Measurements from ENCODE around the gene CASP3. TPM values are rescaled to one million over a fixed set of nuclear protein-coding genes. Genes with fewer than 3 reads are reported as not detected.

Gene CASP3
- total RNA-seq, 1 experiment from 2014 or later, result 11.4 TPM

GRCh38 chr4:184688447-184688846 is 39.2 kb upstream of the CASP3 start:
- H3K79me2 ChIP-seq (ENCODE audit: insufficient read depth, low read length), result no peaks in the 10 kb centered on the region
- peak overlapping the region; percentile 11; the same call in 1 of the 2 replicates for H3K27ac ChIP-seq (ENCODE audit: low read depth, low read length)
- intact Hi-C loops (cut with micrococcal nuclease), result no loop called here
- CTCF ChIA-PET, result no interaction called here
- RAD21 ChIA-PET (ENCODE audit: low non-redundant PET in 1 of 2, low total read pairs in 2 of 2, uncharacterized antibody in 2 of 2, unreplicated experiment in 2 of 2), result no interaction called here
- H3K9me2 ChIP-seq (ENCODE audit: insufficient read depth), result no peaks in the 10 kb centered on the region
- H3K4me2 ChIP-seq (ENCODE audit: low read length), result peak overlapping the region; percentile 63
- POLR2A ChIA-PET, result no interaction called here
- H3K4me1 ChIP-seq (ENCODE audit: control insufficient read depth in 1 of 2, insufficient read depth in 2 of 2, low read length in 2 of 2), result peaks cover 3 to 17% of the 10 kb centered on the region in 2 experiments; a peak in 2 of 4 replicates
- no TSS peak for BruUV-seq (replicated peaks)
- DNase-seq (ENCODE audit: low read depth, low spot score), result peak; percentile 54
- no peaks in the 10 kb centered on the region for H3K36me3 ChIP-seq (ENCODE audit: control insufficient read depth in 1 of 2, insufficient read depth in 2 of 2, low read length in 2 of 2)
- no peaks in the 10 kb centered on the region for H4K20me1 ChIP-seq (ENCODE audit: insufficient read depth)
- no peaks in the 10 kb centered on the region for H3K27me3 ChIP-seq (ENCODE audit: insufficient read depth, low read length)
- no peak overlapping the region for H2AFZ ChIP-seq (ENCODE audit: low read depth, low read length, poor library complexity, severe bottlenecking)
- peak; percentile 93 for ATAC-seq
- H3K4me3 ChIP-seq (replicated peaks in 1 of 2; ENCODE audit: low read depth in 1 of 2, low read length in 2 of 2), result peak overlapping the region in 1 of 2 experiments; percentile 26; a peak in 1 of 4 replicates
- H3K9ac ChIP-seq (ENCODE audit: low read length), result peak overlapping the region; percentile 51
- H3K9me3 ChIP-seq (ENCODE audit: control insufficient read depth in 1 of 2, insufficient read depth in 1 of 2, low read depth in 1 of 2, low read length in 2 of 2), result no peaks in the 10 kb centered on the region
- TF ChIP-seq SP1 (IDR thresholded peaks at IDR 0.05; ENCODE audit: low read depth) (peak; percentile 77), JUND (IDR thresholded peaks at IDR 0.05) (peak; percentile 81), YY1 (IDR thresholded peaks at IDR 0.05; ENCODE audit: extremely low read depth, insufficient replicate concordance, low read depth, low read length) (no peak), EGR1 (IDR thresholded peaks at IDR 0.05; ENCODE audit: low read depth) (no peak), CEBPB (IDR thresholded peaks at IDR 0.05; ENCODE audit: low read depth) (peak; percentile 66; the same call in 1 of the 2 replicates), ZNF274 (IDR thresholded peaks at IDR 0.05; ENCODE audit: low read depth, low read length) (no peak), ZFX (IDR thresholded peaks at IDR 0.05) (no peak), CBX3 (IDR thresholded peaks at IDR 0.05; ENCODE audit: low read depth) (peak; percentile 52; the same call in 1 of the 2 replicates), TCF7L2 (IDR thresholded peaks at IDR 0.05; ENCODE audit: borderline replicate concordance, extremely low read depth, insufficient read depth, insufficient read length) (no peak), SRF (IDR thresholded peaks at IDR 0.05; ENCODE audit: low read depth) (peak; percentile 69), FOSL1 (IDR thresholded peaks at IDR 0.05; ENCODE audit: low read depth) (peak; percentile 81), EZH2phosphoT487 (IDR thresholded peaks at IDR 0.05; ENCODE audit: borderline replicate concordance) (no peak), ATF3 (IDR thresholded peaks at IDR 0.05) (no peak), POLR2AphosphoS5 (IDR thresholded peaks at IDR 0.05; ENCODE audit: low read depth, low read length) (peak; percentile 38; the same call in 1 of the 2 replicates), POLR2A (IDR thresholded peaks at IDR 0.05; ENCODE audit: borderline replicate concordance, extremely low read depth, insufficient read depth, insufficient read length) (no peak), EZH2 (IDR thresholded peaks at IDR 0.05) (no peak), RAD21 (IDR thresholded peaks at IDR 0.05; ENCODE audit: low read depth) (no peak), SIN3A (IDR thresholded peaks at IDR 0.05; ENCODE audit: low read depth) (peak; percentile 71), ELF1 (IDR thresholded peaks at IDR 0.05; ENCODE audit: borderline replicate concordance, low read depth) (peak; percentile 30; the same call in 1 of the 2 replicates)
- TF ChIP-seq, protein P1, sequence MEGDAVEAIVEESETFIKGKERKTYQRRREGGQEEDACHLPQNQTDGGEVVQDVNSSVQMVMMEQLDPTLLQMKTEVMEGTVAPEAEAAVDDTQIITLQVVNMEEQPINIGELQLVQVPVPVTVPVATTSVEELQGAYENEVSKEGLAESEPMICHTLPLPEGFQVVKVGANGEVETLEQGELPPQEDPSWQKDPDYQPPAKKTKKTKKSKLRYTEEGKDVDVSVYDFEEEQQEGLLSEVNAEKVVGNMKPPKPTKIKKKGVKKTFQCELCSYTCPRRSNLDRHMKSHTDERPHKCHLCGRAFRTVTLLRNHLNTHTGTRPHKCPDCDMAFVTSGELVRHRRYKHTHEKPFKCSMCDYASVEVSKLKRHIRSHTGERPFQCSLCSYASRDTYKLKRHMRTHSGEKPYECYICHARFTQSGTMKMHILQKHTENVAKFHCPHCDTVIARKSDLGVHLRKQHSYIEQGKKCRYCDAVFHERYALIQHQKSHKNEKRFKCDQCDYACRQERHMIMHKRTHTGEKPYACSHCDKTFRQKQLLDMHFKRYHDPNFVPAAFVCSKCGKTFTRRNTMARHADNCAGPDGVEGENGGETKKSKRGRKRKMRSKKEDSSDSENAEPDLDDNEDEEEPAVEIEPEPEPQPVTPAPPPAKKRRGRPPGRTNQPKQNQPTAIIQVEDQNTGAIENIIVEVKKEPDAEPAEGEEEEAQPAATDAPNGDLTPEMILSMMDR (IDR thresholded peaks at IDR 0.05 in 2 of 3, conservative IDR thresholded peaks at IDR 0.05 in 1 of 3; ENCODE audit: borderline replicate concordance in 1 of 3, insufficient read depth in 1 of 3, low read depth in 2 of 3, low read length in 2 of 3), result no peak
- TF ChIP-seq, protein P2, sequence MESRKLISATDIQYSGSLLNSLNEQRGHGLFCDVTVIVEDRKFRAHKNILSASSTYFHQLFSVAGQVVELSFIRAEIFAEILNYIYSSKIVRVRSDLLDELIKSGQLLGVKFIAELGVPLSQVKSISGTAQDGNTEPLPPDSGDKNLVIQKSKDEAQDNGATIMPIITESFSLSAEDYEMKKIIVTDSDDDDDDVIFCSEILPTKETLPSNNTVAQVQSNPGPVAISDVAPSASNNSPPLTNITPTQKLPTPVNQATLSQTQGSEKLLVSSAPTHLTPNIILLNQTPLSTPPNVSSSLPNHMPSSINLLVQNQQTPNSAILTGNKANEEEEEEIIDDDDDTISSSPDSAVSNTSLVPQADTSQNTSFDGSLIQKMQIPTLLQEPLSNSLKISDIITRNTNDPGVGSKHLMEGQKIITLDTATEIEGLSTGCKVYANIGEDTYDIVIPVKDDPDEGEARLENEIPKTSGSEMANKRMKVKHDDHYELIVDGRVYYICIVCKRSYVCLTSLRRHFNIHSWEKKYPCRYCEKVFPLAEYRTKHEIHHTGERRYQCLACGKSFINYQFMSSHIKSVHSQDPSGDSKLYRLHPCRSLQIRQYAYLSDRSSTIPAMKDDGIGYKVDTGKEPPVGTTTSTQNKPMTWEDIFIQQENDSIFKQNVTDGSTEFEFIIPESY (IDR thresholded peaks at IDR 0.05; ENCODE audit: extremely low read depth, insufficient replicate concordance, low read length), result no peak
- TF ChIP-seq, protein P3, sequence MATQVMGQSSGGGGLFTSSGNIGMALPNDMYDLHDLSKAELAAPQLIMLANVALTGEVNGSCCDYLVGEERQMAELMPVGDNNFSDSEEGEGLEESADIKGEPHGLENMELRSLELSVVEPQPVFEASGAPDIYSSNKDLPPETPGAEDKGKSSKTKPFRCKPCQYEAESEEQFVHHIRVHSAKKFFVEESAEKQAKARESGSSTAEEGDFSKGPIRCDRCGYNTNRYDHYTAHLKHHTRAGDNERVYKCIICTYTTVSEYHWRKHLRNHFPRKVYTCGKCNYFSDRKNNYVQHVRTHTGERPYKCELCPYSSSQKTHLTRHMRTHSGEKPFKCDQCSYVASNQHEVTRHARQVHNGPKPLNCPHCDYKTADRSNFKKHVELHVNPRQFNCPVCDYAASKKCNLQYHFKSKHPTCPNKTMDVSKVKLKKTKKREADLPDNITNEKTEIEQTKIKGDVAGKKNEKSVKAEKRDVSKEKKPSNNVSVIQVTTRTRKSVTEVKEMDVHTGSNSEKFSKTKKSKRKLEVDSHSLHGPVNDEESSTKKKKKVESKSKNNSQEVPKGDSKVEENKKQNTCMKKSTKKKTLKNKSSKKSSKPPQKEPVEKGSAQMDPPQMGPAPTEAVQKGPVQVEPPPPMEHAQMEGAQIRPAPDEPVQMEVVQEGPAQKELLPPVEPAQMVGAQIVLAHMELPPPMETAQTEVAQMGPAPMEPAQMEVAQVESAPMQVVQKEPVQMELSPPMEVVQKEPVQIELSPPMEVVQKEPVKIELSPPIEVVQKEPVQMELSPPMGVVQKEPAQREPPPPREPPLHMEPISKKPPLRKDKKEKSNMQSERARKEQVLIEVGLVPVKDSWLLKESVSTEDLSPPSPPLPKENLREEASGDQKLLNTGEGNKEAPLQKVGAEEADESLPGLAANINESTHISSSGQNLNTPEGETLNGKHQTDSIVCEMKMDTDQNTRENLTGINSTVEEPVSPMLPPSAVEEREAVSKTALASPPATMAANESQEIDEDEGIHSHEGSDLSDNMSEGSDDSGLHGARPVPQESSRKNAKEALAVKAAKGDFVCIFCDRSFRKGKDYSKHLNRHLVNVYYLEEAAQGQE (IDR thresholded peaks at IDR 0.05; ENCODE audit: low read depth), result no peak

All from HCT116 (cell line).